Ascending aorta (tissue), 2 donors: ENCODE measurements around the gene ATP9B. TPM values are rescaled to one million over a fixed set of nuclear protein-coding genes. Genes with fewer than 3 reads are reported as not detected.

Experiments used
- DNase-seq, 2 donors: peaks; one replicate each; pipeline ENCODE4 v3.0.0-alpha.2; 2019; ENCODE audit warnings: low spot score in 2 of 2
- H3K27ac ChIP-seq, 2 donors: fragments of 200-600 bp; sonication (generic); one replicate each; pipeline ENCODE4 v1.5.1; 2016 to 2017; ENCODE audit warnings: mild to moderate bottlenecking in 1 of 2
- H3K27me3 ChIP-seq: fragments of 200-600 bp; sonication (generic); one replicate; pipeline ENCODE4 v1.5.1; 2017
- H3K36me3 ChIP-seq, 2 donors: fragments of 200-600 bp; sonication (generic); one replicate each; pipeline ENCODE4 v1.5.1; 2016
- H3K4me1 ChIP-seq, 2 donors: fragments of 200-600 bp; sonication (generic); one replicate each; pipeline ENCODE4 v1.5.1; 2016 to 2017; ENCODE audit warnings: mild to moderate bottlenecking in 1 of 2
- H3K4me3 ChIP-seq, 2 donors: fragments of 200-600 bp; sonication (generic); one replicate each; pipeline ENCODE4 v1.5.1; 2016 to 2017; ENCODE audit warnings: mild to moderate bottlenecking in 1 of 2
- H3K9me3 ChIP-seq, 2 donors: fragments of 200-600 bp; sonication (generic); one replicate each; pipeline ENCODE4 v1.5.1; 2016
- intact Hi-C: fragments of 100-400 bp; cut with DNase I; formaldehyde crosslinking; loops from one replicate; pipeline ENCODE4 v1.15.1; 2023
- total RNA-seq: library from RNA; depleted of rRNA; stranded (reverse); fragments of >200 nt; gene quantifications from one replicate; pipeline ENCODE4 v1.1.0, GENCODE V29; 2016
- TF ChIP-seq, protein P1 (sequence below), 3 experiments: fragments of 200-600 bp in 2 of 3; fragments of 450-650 bp in 1 of 3; sonication (generic) in 2 of 3; IDR thresholded peaks; one replicate each; pipeline ENCODE4 v1.5.1; 2016 to 2019; ENCODE audit warnings: antibody characterized with exemption in 3 of 3, mild to moderate bottlenecking in 1 of 3, moderate library complexity in 1 of 3

ATP9B gene
- total RNA-seq, 1 donor from 2014 or later = 14.4 TPM

DNA sequence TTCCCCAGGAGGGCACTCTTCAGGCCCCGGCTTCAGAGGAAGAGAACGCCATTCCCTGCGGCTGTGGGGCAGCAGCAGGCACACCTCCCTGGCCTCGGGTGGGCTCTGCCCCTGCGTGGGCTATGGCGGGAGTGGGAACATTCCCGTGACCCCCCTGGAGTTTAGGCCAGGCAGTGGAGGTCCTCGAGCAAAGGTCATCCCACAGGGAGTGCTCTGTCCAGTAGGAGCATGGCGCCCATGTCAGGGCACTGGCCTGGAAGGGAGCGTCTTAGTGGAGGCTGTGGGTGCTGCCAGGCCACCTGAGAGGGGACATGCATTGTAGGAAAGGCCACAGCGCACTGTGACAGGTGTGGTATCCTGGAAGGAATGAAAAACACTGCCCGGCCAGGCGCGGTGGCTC, 317.4 kb downstream of the ATP9B start:
- H3K4me3 ChIP-seq = no peak overlapping the region
- no peaks in the 10 kb centered on the region for H3K4me1 ChIP-seq
- H3K36me3 ChIP-seq = no peaks in the 10 kb centered on the region
- no peaks in the 10 kb centered on the region for H3K27me3 ChIP-seq
- no peaks in the 10 kb centered on the region for H3K9me3 ChIP-seq
- DNase-seq = no peak
- TF ChIP-seq, protein P1, sequence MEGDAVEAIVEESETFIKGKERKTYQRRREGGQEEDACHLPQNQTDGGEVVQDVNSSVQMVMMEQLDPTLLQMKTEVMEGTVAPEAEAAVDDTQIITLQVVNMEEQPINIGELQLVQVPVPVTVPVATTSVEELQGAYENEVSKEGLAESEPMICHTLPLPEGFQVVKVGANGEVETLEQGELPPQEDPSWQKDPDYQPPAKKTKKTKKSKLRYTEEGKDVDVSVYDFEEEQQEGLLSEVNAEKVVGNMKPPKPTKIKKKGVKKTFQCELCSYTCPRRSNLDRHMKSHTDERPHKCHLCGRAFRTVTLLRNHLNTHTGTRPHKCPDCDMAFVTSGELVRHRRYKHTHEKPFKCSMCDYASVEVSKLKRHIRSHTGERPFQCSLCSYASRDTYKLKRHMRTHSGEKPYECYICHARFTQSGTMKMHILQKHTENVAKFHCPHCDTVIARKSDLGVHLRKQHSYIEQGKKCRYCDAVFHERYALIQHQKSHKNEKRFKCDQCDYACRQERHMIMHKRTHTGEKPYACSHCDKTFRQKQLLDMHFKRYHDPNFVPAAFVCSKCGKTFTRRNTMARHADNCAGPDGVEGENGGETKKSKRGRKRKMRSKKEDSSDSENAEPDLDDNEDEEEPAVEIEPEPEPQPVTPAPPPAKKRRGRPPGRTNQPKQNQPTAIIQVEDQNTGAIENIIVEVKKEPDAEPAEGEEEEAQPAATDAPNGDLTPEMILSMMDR (IDR thresholded peaks at IDR 0.05) = no peak
- no peak overlapping the region for H3K27ac ChIP-seq
- intact Hi-C loops = no loop called here

DNA sequence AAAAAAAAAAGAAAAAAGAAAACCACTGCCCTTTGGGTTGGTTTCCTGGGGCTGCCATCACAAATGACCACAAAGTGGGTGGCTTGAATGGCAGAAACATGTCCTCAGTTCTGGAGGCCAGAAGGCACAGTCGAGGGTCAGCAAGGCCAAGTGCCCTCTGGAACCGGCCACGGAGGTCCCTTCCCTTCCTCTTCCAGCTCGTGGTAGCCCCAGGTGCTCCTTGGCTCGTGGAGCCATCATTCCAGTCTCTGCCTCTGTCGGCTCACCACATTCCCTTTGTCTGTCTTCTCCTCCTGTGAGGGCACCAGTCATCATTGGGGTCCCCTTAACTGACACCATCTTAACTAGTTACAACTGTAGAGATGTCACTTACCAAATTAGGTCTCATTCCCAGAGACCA, 318.0 kb downstream of the ATP9B start:
- TF ChIP-seq, protein P1 (IDR thresholded peaks at IDR 0.05) = no peak
- H3K4me1 ChIP-seq = no peaks in the 10 kb centered on the region
- no peaks in the 10 kb centered on the region for H3K9me3 ChIP-seq
- H3K27me3 ChIP-seq = no peaks in the 10 kb centered on the region
- H3K36me3 ChIP-seq = no peaks in the 10 kb centered on the region
- no peak overlapping the region for H3K4me3 ChIP-seq
- intact Hi-C loops = no loop called here
- DNase-seq = no peak
- H3K27ac ChIP-seq = no peak overlapping the region

GRCh38 chr18:79387615-79388014, 318.4 kb downstream of the ATP9B start:
- TF ChIP-seq, protein P1 (IDR thresholded peaks at IDR 0.05) = no peak
- Histone ChIP-seq H3K36me3 (no peaks in the 10 kb centered on the region), H3K4me3 (no peak overlapping the region), H3K27me3 (no peaks in the 10 kb centered on the region), H3K9me3 (no peaks in the 10 kb centered on the region), H3K27ac (no peak overlapping the region), H3K4me1 (no peaks in the 10 kb centered on the region)
- intact Hi-C loops = no loop called here
- DNase-seq = no peak

GRCh38 chr18:79388043-79388442, 318.8 kb downstream of the ATP9B start:
- Histone ChIP-seq H3K4me3 (no peak overlapping the region), H3K27ac (no peak overlapping the region), H3K4me1 (peaks cover 0 to 4% of the 10 kb centered on the region in 2 donors), H3K9me3 (no peaks in the 10 kb centered on the region), H3K27me3 (no peaks in the 10 kb centered on the region), H3K36me3 (no peaks in the 10 kb centered on the region)
- intact Hi-C loops = no loop called here
- TF ChIP-seq, protein P1 (IDR thresholded peaks at IDR 0.05) = no peak
- DNase-seq = no peak

GRCh38 chr18:79389689-79390088, 320.5 kb downstream of the ATP9B start:
- Histone ChIP-seq H3K4me1 (peaks cover 2 to 10% of the 10 kb centered on the region in 2 donors), H3K27me3 (no peaks in the 10 kb centered on the region), H3K27ac (no peak overlapping the region), H3K9me3 (no peaks in the 10 kb centered on the region), H3K36me3 (no peaks in the 10 kb centered on the region), H3K4me3 (no peak overlapping the region)
- DNase-seq = no peak
- TF ChIP-seq, protein P1 (IDR thresholded peaks at IDR 0.05) = no peak
- intact Hi-C loops = loop anchor here (10.0 kb wide), 3 partner anchors 595 to 715 kb away; partner anchors contain the start of genes ADNP2, RBFA and TXNL4A

GRCh38 chr18:79392226-79392625, 323.0 kb downstream of the ATP9B start:
- Histone ChIP-seq H3K27me3 (no peaks in the 10 kb centered on the region), H3K9me3 (no peaks in the 10 kb centered on the region), H3K4me3 (no peak overlapping the region), H3K27ac (peak overlapping the region; percentile 98 to 99), H3K4me1 (peaks cover 5 to 16% of the 10 kb centered on the region in 2 donors), H3K36me3 (no peaks in the 10 kb centered on the region)
- no peak for DNase-seq
- intact Hi-C loops = loop anchor here (10.0 kb wide), 3 partner anchors 593 to 713 kb away; partner anchors contain the start of genes ADNP2, RBFA and TXNL4A
- TF ChIP-seq, protein P1 (IDR thresholded peaks at IDR 0.05) = no peak
